Heart left ventricle (tissue), 16 donors: ENCODE data around the gene PLB1. TPM values are rescaled to one million over a fixed set of nuclear protein-coding genes. Genes with fewer than 3 reads are reported as not detected.

Experiments used
- ATAC-seq, 4 donors: fragments of 200-7000 bp; cut with Tn5 transposase; one replicate each; pipeline ENCODE4 v1.9.1; 2020 to 2022; ENCODE audit warnings: moderate library complexity in 4 of 4, mild to moderate bottlenecking in 3 of 4, moderate number of reproducible peaks in 1 of 4
- DNase-seq, 5 donors: peaks; one replicate each; pipeline ENCODE4 v3.0.0-alpha.2; 2020
- H3K27ac ChIP-seq, 12 donors: fragments of 200-600 bp; sonication (generic) in 4 of 12; one replicate each; pipeline versions ENCODE4 v1.5.0 to v1.8.0; 2016 to 2022; ENCODE audit warnings: mild to moderate bottlenecking in 2 of 12
- H3K27me3 ChIP-seq, 9 donors: fragments of 200-600 bp; sonication (generic) in 2 of 9; one replicate each; pipeline versions ENCODE4 v1.5.1 to v1.8.0; 2016 to 2022; ENCODE audit warnings: mild to moderate bottlenecking in 3 of 9
- H3K36me3 ChIP-seq, 9 donors: fragments of 200-600 bp; sonication (generic) in 2 of 9; one replicate each; pipeline versions ENCODE4 v1.5.0 to v1.8.0; 2018 to 2022; ENCODE audit warnings: mild to moderate bottlenecking in 2 of 9
- H3K4me1 ChIP-seq, 12 donors: fragments of 200-600 bp; sonication (generic) in 4 of 12; one replicate each; pipeline versions ENCODE4 v1.5.0 to v1.8.0; 2016 to 2022; ENCODE audit warnings: mild to moderate bottlenecking in 3 of 12
- H3K4me3 ChIP-seq, 12 donors: fragments of 200-600 bp; sonication (generic) in 4 of 12; one replicate each; pipeline versions ENCODE4 v1.5.0 to v1.8.0; 2017 to 2022; ENCODE audit warnings: mild to moderate bottlenecking in 9 of 12, moderate library complexity in 4 of 12
- H3K9me3 ChIP-seq, 12 donors: fragments of 200-600 bp; sonication (generic) in 4 of 12; one replicate each; pipeline versions ENCODE4 v1.5.0 to v1.8.0; 2016 to 2022; ENCODE audit warnings: mild to moderate bottlenecking in 1 of 12
- CTCF ChIP-seq, 12 donors: fragments of 200-600 bp; sonication (generic) in 4 of 12; IDR thresholded peaks; one replicate each; pipeline versions ENCODE4 v1.5.0 to v1.8.0; 2018 to 2022; ENCODE audit warnings: antibody characterized with exemption in 12 of 12, mild to moderate bottlenecking in 5 of 12
- POLR2A ChIP-seq, 2 donors: fragments of 450-650 bp; IDR thresholded peaks; one replicate each; pipeline ENCODE4 v1.6.1; 2017; ENCODE audit warnings: antibody characterized with exemption in 2 of 2, mild to moderate bottlenecking in 2 of 2, moderate library complexity in 2 of 2
- WGBS, 4 donors: extraction: QIAGEN DNeasy Blood & Tissue Kit in 2 of 4; methylation state at CpG; one replicate each; pipeline versions ENCODE4 v1.1.5 to v1.1.7; 2013 to 2018; 5-methylcytosine and 5-hydroxymethylcytosine counted together
- intact Hi-C, 10 donors: fragments of 100-400 bp; cut with DNase I; formaldehyde crosslinking; loops; one replicate each; pipeline versions ENCODE4 v1.11.1 to v1.14.2; 2022
- polyA plus RNA-seq, 2 donors: library from polyadenylated mRNA; stranded (reverse); fragments of 200-250 nt; gene quantifications; one replicate each; pipeline ENCODE4 v1.2.3, GENCODE V29; 2013
- total RNA-seq, 9 donors: library from RNA; depleted of rRNA in 2 of 9; stranded (reverse); fragments of >200 nt in 2 of 9; fragmentation: NEBNext Ultra II Directional in 3 of 9; extraction: Animal tissue kit (Norgen Biotek cat#: 25700) in 3 of 9; gene quantifications; one replicate each; pipeline versions ENCODE4 v1.1.0 to v1.2.4, GENCODE V29; 2016 to 2023
- donor health status: ischemic (EF 13 %, LVEDD 7.1; RV severe dilation, severe dysfunction).
- donor health status: healthy with polysubstance abuse.
- donor health status: DM: no; HTN: yes; CAD: no.
- donor health status: DM: no; HTN: no; CAD: no.
- donor health status: ischemic (EF 25% LVEDD 6.9; RV normal size, moderate dysfunction).
- donor health status: ischemic (EF 25% LVEDD 5.7; RV mildly dilated, moderate dysfunction).
- donor health status: healthy.
- donor health status: DM: yes; HTN: yes; CAD: no.
- donor health status: ischemic (EF 35%, LVEDD 5.7; RV mildly dilated, moderate dysfunction).
- donor health status: nonischemic (EF 11% LVEDD 7.7; RV severe dilation, severe dysfunction).
- donor health status: DM: yes; HTN: yes; CAD: no.
- donor health status: PGD.
- donor health status: ischemic (EF 29% LVEDD 5.4; RV normal size, mild dysfunction).
- donor health status: nonischemic (EF 23%, LVEDD 6.1; RV moderate dilation, normal function).

PLB1 gene
- total and polyA plus RNA-seq, 11 donors = 0.35 to 5.5 (median 1.3) TPM

- WGBS, 4 donors = 73 to 87% (median 78%) methylated on average over 8 of the region's 8 CpGs
- intact Hi-C loops = loop anchor here in 1 of 10 donors (5.0 kb wide), 1 partner anchor 142 kb away; the partner anchor contains the start of gene PPP1CB
Measured at GRCh38 chr2:28610583-28611201, 114.8 kb downstream of the PLB1 start.

GRCh38 chr2:28612131-28612812 is 116.4 kb downstream of the PLB1 start:
- Histone ChIP-seq H3K9me3 (no peaks in the 10 kb centered on the region), H3K27me3 (no peaks in the 10 kb centered on the region), H3K4me1 (peaks cover 0 to 20% (median 9%) of the 10 kb centered on the region in 12 donors), H3K36me3 (peaks cover 0 to 7% (median 0%) of the 10 kb centered on the region in 9 donors), H3K27ac (no peak overlapping the region), H3K4me3 (no peak overlapping the region)
- 88 to 89% (median 88%) methylated on average over 8 to 9 of the region's 9 CpGs for WGBS, 4 donors
- DNase-seq = peak in 1 of 5 donors; percentile 16
- intact Hi-C loops = loop anchor here in 1 of 10 donors (5.0 kb wide), 1 partner anchor 140 kb away; the partner anchor contains the start of gene PPP1CB
- ATAC-seq = no peak
- TF ChIP-seq POLR2A (IDR thresholded peaks at IDR 0.05) (no peak), CTCF (IDR thresholded peaks at IDR 0.05) (no peak)

More at GRCh38 chr2:28610583-28611201, 114.8 kb downstream of the PLB1 start:
- ATAC-seq (peak in 1 of 4 donors; percentile 35), DNase-seq (peak in 2 of 5 donors; percentile 17 to 46)
- Histone ChIP-seq H3K4me3 (no peak overlapping the region), H3K4me1 (peaks cover 0 to 32% (median 11%) of the 10 kb centered on the region in 12 donors), H3K9me3 (no peaks in the 10 kb centered on the region), H3K27ac (no peak overlapping the region), H3K36me3 (peaks cover 0 to 7% (median 0%) of the 10 kb centered on the region in 9 donors), H3K27me3 (no peaks in the 10 kb centered on the region)
- TF ChIP-seq POLR2A (IDR thresholded peaks at IDR 0.05) (no peak), CTCF (IDR thresholded peaks at IDR 0.05) (no peak)

- peaks cover 0 to 16% (median 2%) of the 10 kb centered on the region in 12 donors for H3K4me1 ChIP-seq
- H3K27me3 ChIP-seq = no peaks in the 10 kb centered on the region
- ATAC-seq = no peak
- TF ChIP-seq CTCF (IDR thresholded peaks at IDR 0.05) (no peak), POLR2A (IDR thresholded peaks at IDR 0.05) (no peak)
- intact Hi-C loops = loop anchor here in 1 of 10 donors (5.0 kb wide), 1 partner anchor 139 kb away; the partner anchor contains the start of gene PPP1CB
- 70 to 78% (median 75%) methylated on average over 2 of the region's 2 CpGs for WGBS, 4 donors
- H3K36me3 ChIP-seq = peaks cover 0 to 7% (median 0%) of the 10 kb centered on the region in 9 donors
- no peak for DNase-seq
- H3K4me3 ChIP-seq = no peak overlapping the region
- H3K9me3 ChIP-seq = no peaks in the 10 kb centered on the region
- H3K27ac ChIP-seq = no peak overlapping the region
Measured at GRCh38 chr2:28613186-28613585, 117.3 kb downstream of the PLB1 start.
